A673 (cell line): ENCODE results near the gene BCAR3.

Experiments used
- CTCF ChIP-seq: fragments of 300-800, 200-600 bp; sonication (generic); conservative IDR thresholded peaks from 2 replicates; pipeline ENCODE4 v1.5.1; 2017; ENCODE audit warnings: low read depth, mild to moderate bottlenecking, antibody characterized with exemption, low read length, moderate library complexity, mixed read lengths
- EZH2 ChIP-seq: fragments of 200-600 bp; sonication (generic); IDR thresholded peaks from 2 replicates; pipeline ENCODE4 v1.6.1; 2017; ENCODE audit warnings: borderline replicate concordance, low read depth, mild to moderate bottlenecking, mixed read lengths, antibody characterized with exemption, low read length; ENCODE audit not compliant: poor library complexity, severe bottlenecking

DNA sequence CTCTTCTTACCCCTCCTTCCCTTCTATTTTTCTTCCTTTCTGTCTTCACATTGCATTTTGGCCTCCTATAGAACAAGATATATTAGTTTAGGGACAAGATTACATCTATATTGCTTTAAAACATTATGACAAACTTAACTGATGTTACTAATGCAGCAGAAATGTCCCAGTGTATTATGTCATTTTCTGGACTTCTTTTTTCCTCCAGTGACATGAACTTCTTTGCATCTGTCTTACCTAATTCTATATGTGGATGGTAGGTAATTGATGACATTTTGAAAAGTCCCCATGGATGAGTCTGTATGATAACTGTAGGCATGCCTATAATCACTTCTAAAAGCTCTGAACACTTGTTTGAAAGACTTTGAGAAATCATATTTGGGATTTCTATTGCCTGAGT is 144.2 kb downstream of the BCAR3 start:
- TF ChIP-seq CTCF (no peak), EZH2 (no peak)
